H9 (cell line): ENCODE data around the gene MARK4. TPM values are rescaled to one million over a fixed set of nuclear protein-coding genes. Genes with fewer than 3 reads are reported as not detected.
"Not testable (repeated sequence)": the region's sequence is repeated elsewhere in the genome, so short reads cannot be mapped to it uniquely, and the experiment has no call there.

Source experiments
- DNase-seq: peaks from one replicate; pipeline ENCODE4 v3.0.0-alpha.2; 2017
- H2AFZ ChIP-seq: one replicate; pipeline ENCODE4 v1.6.1; 2013; ENCODE audit warnings: mild to moderate bottlenecking, low read length, control low read depth, moderate library complexity
- H2AK5ac ChIP-seq: 2 replicates; pipeline ENCODE4 v1.6.1; 2013; ENCODE audit warnings: low read length, control low read depth, mixed read lengths; ENCODE audit not compliant: insufficient read length
- H2BK120ac ChIP-seq: one replicate; pipeline ENCODE4 v1.6.1; 2013; ENCODE audit warnings: low read depth, mild to moderate bottlenecking, low read length, control low read depth, inconsistent platforms; ENCODE audit not compliant: poor library complexity, severe bottlenecking
- H2BK12ac ChIP-seq: 2 replicates; pipeline ENCODE4 v1.6.1; 2013; ENCODE audit warnings: low read length, control low read depth, mixed read lengths, low read depth; ENCODE audit not compliant: insufficient read length
- H2BK15ac ChIP-seq: 2 replicates; pipeline ENCODE4 v1.6.1; 2013; ENCODE audit warnings: low read depth, low read length, control low read depth
- H2BK20ac ChIP-seq: one replicate; pipeline ENCODE4 v1.6.1; 2013; ENCODE audit warnings: low read depth, mild to moderate bottlenecking, low read length, control low read depth, inconsistent platforms; ENCODE audit not compliant: poor library complexity, severe bottlenecking
- H2BK5ac ChIP-seq: 2 replicates; pipeline ENCODE4 v1.6.1; 2013; ENCODE audit warnings: low read length, control low read depth, mixed read lengths; ENCODE audit not compliant: insufficient read length
- H3K14ac ChIP-seq: 2 replicates; pipeline ENCODE4 v1.6.1; 2013; ENCODE audit warnings: low read length, control low read depth; ENCODE audit not compliant: insufficient read depth
- H3K18ac ChIP-seq: 2 replicates; pipeline ENCODE4 v1.6.1; 2013; ENCODE audit warnings: low read depth, mild to moderate bottlenecking, mixed read lengths, low read length, control low read depth; ENCODE audit not compliant: insufficient read length
- H3K23ac ChIP-seq: 2 replicates; pipeline ENCODE4 v1.6.1; 2013; ENCODE audit warnings: low read length, control low read depth, mixed read lengths, low read depth; ENCODE audit not compliant: insufficient read length
- H3K23me2 ChIP-seq: 2 replicates; pipeline ENCODE4 v1.6.1; 2013; ENCODE audit warnings: low read depth, mild to moderate bottlenecking, mixed read lengths, low read length, control low read depth; ENCODE audit not compliant: insufficient read length, poor library complexity, severe bottlenecking
- H3K27ac ChIP-seq: 2 replicates; pipeline ENCODE4 v1.5.1; 2013; ENCODE audit warnings: low read length, control low read depth, mixed read lengths, low read depth; ENCODE audit not compliant: insufficient read length
- H3K27me3 ChIP-seq: 2 replicates; pipeline ENCODE4 v1.6.1; 2013; ENCODE audit warnings: low read length, control low read depth, inconsistent platforms; ENCODE audit not compliant: insufficient read depth
- H3K4ac ChIP-seq: 2 replicates; pipeline ENCODE4 v1.6.1; 2013; ENCODE audit warnings: low read depth, mild to moderate bottlenecking, control low read depth, inconsistent platforms, low read length, moderate library complexity
- H3K4me1 ChIP-seq: 2 replicates; pipeline ENCODE4 v1.6.1; 2013; ENCODE audit warnings: low read length, control low read depth, inconsistent platforms; ENCODE audit not compliant: insufficient read depth
- H3K4me2 ChIP-seq: 2 replicates; pipeline ENCODE4 v1.6.1; 2013; ENCODE audit warnings: low read length, control low read depth, mixed read lengths; ENCODE audit not compliant: insufficient read length, insufficient read depth
- H3K56ac ChIP-seq: 2 replicates; pipeline ENCODE4 v1.6.1; 2013; ENCODE audit warnings: low read depth, mild to moderate bottlenecking, mixed read lengths, low read length, control low read depth; ENCODE audit not compliant: insufficient read length
- H3K79me1 ChIP-seq: 2 replicates; pipeline ENCODE4 v1.6.1; 2013; ENCODE audit warnings: low read depth, mild to moderate bottlenecking, moderate library complexity, low read length, control low read depth, inconsistent platforms; ENCODE audit not compliant: insufficient read depth, poor library complexity, severe bottlenecking
- H3K79me2 ChIP-seq: 2 replicates; pipeline ENCODE4 v1.6.1; 2013; ENCODE audit warnings: low read length, control low read depth, inconsistent platforms; ENCODE audit not compliant: insufficient read depth
- H3K9ac ChIP-seq: 2 replicates; pipeline ENCODE4 v1.6.1; 2013; ENCODE audit warnings: low read length, control low read depth, mixed read lengths; ENCODE audit not compliant: insufficient read length; ENCODE audit errors: extremely low read depth
- H3K9me3 ChIP-seq: one replicate; pipeline ENCODE4 v1.6.1; 2013; ENCODE audit warnings: low read depth, low read length, inconsistent platforms; ENCODE audit not compliant: control insufficient read depth
- H3T11ph ChIP-seq: one replicate; pipeline ENCODE4 v1.6.1; 2013; ENCODE audit warnings: mild to moderate bottlenecking, low read length, control low read depth, inconsistent platforms
- H4K20me1 ChIP-seq: one replicate; pipeline ENCODE4 v1.6.1; 2013; ENCODE audit not compliant: control insufficient read depth, insufficient read length, insufficient read depth
- H4K5ac ChIP-seq: 2 replicates; pipeline ENCODE4 v1.6.1; 2013; ENCODE audit warnings: low read depth, mild to moderate bottlenecking, mixed read lengths, low read length, control low read depth; ENCODE audit not compliant: insufficient read length
- H4K8ac ChIP-seq: replicated peaks from 2 replicates; pipeline ENCODE4 v1.6.1; 2013; ENCODE audit warnings: low read length, control low read depth, mixed read lengths, low read depth; ENCODE audit not compliant: insufficient read length
- H4K91ac ChIP-seq: 2 replicates; pipeline ENCODE4 v1.6.1; 2013; ENCODE audit warnings: low read depth, mild to moderate bottlenecking, moderate library complexity, mixed read lengths, low read length, control low read depth; ENCODE audit not compliant: insufficient read length
- H3K27ac Mint-ChIP-seq, 3 experiments: 2 replicates in 2 of 3; 3 replicates in 1 of 3; pipeline ENCODE4 v1.8.0; 2020 to 2021; ENCODE audit warnings: mixed read lengths in 3 of 3, mild to moderate bottlenecking in 1 of 3, moderate library complexity in 1 of 3
- H3K27me3 Mint-ChIP-seq: 2 replicates; pipeline ENCODE4 v1.8.0; 2021; ENCODE audit warnings: low read depth, mild to moderate bottlenecking, moderate library complexity, mixed read lengths
- H3K36me3 Mint-ChIP-seq, 3 experiments: 2 replicates in 2 of 3; 3 replicates in 1 of 3; pipeline ENCODE4 v1.8.0; 2020 to 2021; ENCODE audit warnings: low read depth in 3 of 3, mixed read lengths in 3 of 3; ENCODE audit not compliant: insufficient read depth in 1 of 3
- H3K4me1 Mint-ChIP-seq, 2 experiments: 2 replicates each; pipeline ENCODE4 v1.8.0; 2020; ENCODE audit warnings: mixed read lengths in 2 of 2
- H3K4me3 Mint-ChIP-seq, 2 experiments: 2 replicates in 1 of 2; 3 replicates in 1 of 2; pipeline ENCODE4 v1.8.0; 2020 to 2021; ENCODE audit warnings: mild to moderate bottlenecking in 2 of 2, mixed read lengths in 2 of 2, moderate library complexity in 1 of 2
- H3K9me3 Mint-ChIP-seq, 2 experiments: 2 replicates in 1 of 2; 3 replicates in 1 of 2; pipeline ENCODE4 v1.8.0; 2020; ENCODE audit warnings: mild to moderate bottlenecking in 2 of 2, mixed read lengths in 2 of 2, moderate library complexity in 1 of 2
- WGBS: extraction: QIAGEN DNeasy Blood & Tissue Kit; methylation state at CpG from one replicate; pipeline ENCODE4 v1.1.7; 2013; ENCODE audit warnings: missing lambda C conversion rate, low lambda C conversion rate, mixed read lengths; ENCODE audit not compliant: insufficient read length; ENCODE audit errors: extremely low coverage; 5-methylcytosine and 5-hydroxymethylcytosine counted together
- total RNA-seq: library from RNA; stranded (reverse); gene quantifications from 2 replicates; pipeline ENCODE4 v1.2.1, GENCODE V29; 2021
- TF ChIP-seq, protein P1 (sequence below): fragments of 200-600 bp; sonication (generic); conservative IDR thresholded peaks from 3 replicates; pipeline ENCODE4 v1.8.0; 2021; ENCODE audit warnings: antibody characterized with exemption, mild to moderate bottlenecking

MARK4 gene
- total RNA-seq, 1 experiment from 2014 or later, result 44.7 TPM

- Histone ChIP-seq H3K27me3 (no peaks in the 10 kb centered on the region), H4K8ac (no peak overlapping the region), H2BK120ac (no peak overlapping the region), H4K91ac (no peak overlapping the region), H3T11ph (no peak overlapping the region), H2BK20ac (no peak overlapping the region), H3K79me2 (no peaks in the 10 kb centered on the region), H3K79me1 (no peaks in the 10 kb centered on the region), H2BK15ac (no peak overlapping the region), H3K56ac (no peak overlapping the region), H2AK5ac (no peak overlapping the region), H3K23ac (no peak overlapping the region), H2BK12ac (no peak overlapping the region), H3K9me3 (no peaks in the 10 kb centered on the region), H2BK5ac (no peak overlapping the region), H2AFZ (no peak overlapping the region), H3K18ac (no peak overlapping the region), H4K20me1 (peaks cover 8% of the 10 kb centered on the region), H4K5ac (no peak overlapping the region), H3K4ac (no peak overlapping the region), H3K14ac (no peak overlapping the region), H3K23me2 (no peaks in the 10 kb centered on the region), H3K27ac (no peak overlapping the region), H3K9ac (no peak overlapping the region), H3K4me2 (no peak overlapping the region), H3K4me1 (no peaks in the 10 kb centered on the region)
- Mint-ChIP-seq H3K36me3 (peaks cover 2 to 40% (median 26%) of the 10 kb centered on the region in 3 experiments; a peak in 6 of 7 replicates), H3K9me3 (no peaks in the 10 kb centered on the region), H3K4me1 (no peaks in the 10 kb centered on the region), H3K27ac (no peak overlapping the region), H3K27me3 (peaks cover 1% of the 10 kb centered on the region), H3K4me3 (no peak overlapping the region; a peak in 1 of 5 replicates)
- no CpG with 5 or more reads among the region's 12 CpGs for WGBS
- TF ChIP-seq, protein P1, sequence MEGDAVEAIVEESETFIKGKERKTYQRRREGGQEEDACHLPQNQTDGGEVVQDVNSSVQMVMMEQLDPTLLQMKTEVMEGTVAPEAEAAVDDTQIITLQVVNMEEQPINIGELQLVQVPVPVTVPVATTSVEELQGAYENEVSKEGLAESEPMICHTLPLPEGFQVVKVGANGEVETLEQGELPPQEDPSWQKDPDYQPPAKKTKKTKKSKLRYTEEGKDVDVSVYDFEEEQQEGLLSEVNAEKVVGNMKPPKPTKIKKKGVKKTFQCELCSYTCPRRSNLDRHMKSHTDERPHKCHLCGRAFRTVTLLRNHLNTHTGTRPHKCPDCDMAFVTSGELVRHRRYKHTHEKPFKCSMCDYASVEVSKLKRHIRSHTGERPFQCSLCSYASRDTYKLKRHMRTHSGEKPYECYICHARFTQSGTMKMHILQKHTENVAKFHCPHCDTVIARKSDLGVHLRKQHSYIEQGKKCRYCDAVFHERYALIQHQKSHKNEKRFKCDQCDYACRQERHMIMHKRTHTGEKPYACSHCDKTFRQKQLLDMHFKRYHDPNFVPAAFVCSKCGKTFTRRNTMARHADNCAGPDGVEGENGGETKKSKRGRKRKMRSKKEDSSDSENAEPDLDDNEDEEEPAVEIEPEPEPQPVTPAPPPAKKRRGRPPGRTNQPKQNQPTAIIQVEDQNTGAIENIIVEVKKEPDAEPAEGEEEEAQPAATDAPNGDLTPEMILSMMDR, result no peak
- no peak for DNase-seq
These were observed 16.2 kb downstream of the MARK4 start for GRCh38 chr19:45267296-45267695.

GRCh38 chr19:45269939-45270338, 18.9 kb downstream of the MARK4 start:
- not testable (repeated sequence) for H4K8ac ChIP-seq, H3K4me2 ChIP-seq, H3K79me1 ChIP-seq, H3K27ac Mint-ChIP-seq, H3K4me3 Mint-ChIP-seq, H3K14ac ChIP-seq, H2AK5ac ChIP-seq, H3K9me3 Mint-ChIP-seq, H3K9ac ChIP-seq, H3K4ac ChIP-seq, H2BK120ac ChIP-seq, H3K4me1 ChIP-seq, H4K20me1 ChIP-seq, H3K27me3 ChIP-seq, H3K79me2 ChIP-seq, H3K27ac ChIP-seq, H3K23me2 ChIP-seq, H2AFZ ChIP-seq, H2BK12ac ChIP-seq, H3T11ph ChIP-seq, H2BK5ac ChIP-seq, H4K5ac ChIP-seq, H2BK20ac ChIP-seq, H3K9me3 ChIP-seq, DNase-seq, H3K23ac ChIP-seq, H3K56ac ChIP-seq, H4K91ac ChIP-seq, H3K27me3 Mint-ChIP-seq, H2BK15ac ChIP-seq, H3K4me1 Mint-ChIP-seq, H3K18ac ChIP-seq
- no CpG with 5 or more reads among the region's 13 CpGs for WGBS
- peaks cover 5 to 60% (median 44%) of the 10 kb centered on the region in 3 experiments; a peak in 6 of 7 replicates for H3K36me3 Mint-ChIP-seq
